ENCODE results near the gene DPCD. TPM values are rescaled to one million over a fixed set of nuclear protein-coding genes. Genes with fewer than 3 reads are reported as not detected.

DPCD gene
- total RNA-seq, 6 experiments from 2014 or later, result 30.6 to 36.1 (median 32.5) TPM

DNA sequence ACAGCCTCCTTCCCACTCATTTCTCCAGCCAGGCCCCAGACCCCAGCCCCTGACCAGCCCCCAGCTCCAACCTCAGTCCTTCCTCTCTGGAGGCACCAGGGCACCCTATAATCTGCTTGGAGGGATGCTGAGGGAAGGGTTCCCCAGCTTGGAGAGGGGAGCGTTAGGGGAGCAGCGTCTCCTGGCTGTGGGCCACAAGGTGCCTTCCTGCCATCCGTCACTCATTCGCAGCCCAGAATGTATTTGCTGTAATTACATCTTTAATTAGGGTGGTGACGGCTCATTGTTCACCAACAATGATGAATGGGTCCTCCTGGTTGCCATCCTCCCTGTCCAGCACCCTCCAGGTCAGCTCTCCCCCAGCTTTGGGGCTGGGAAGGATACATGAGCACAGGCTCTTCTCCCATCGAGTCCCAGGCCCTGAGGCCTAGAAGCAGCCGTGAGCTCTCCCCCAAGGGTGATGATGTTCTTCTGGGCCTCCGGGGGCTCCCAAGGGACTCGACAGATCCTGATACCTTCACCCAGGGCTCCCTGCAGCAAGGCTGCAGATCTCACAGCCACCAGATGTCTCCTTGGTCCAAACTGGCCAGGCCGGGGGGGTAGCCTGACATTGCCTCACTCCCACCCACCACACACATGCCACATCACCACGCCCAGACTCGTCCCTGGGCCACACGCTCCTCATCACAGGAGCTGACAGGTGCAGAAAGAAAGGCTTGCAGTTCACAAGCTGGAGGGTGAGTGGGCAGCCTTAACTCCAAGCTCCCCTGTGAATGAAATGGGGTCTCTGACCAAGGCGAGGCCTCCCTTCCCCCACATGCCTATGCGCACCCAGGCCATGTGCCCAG lies 26.8 kb upstream of the DPCD start:
- peaks cover 33% of the 10 kb centered on the region for H3K27me3 Mint-ChIP-seq (ENCODE audit: insufficient read depth)
- H3K4me1 Mint-ChIP-seq (ENCODE audit: low read depth), result peaks cover 17% of the 10 kb centered on the region
- DNase-seq, result no peak
- H3K36me3 Mint-ChIP-seq (ENCODE audit: low read depth), result no peaks in the 10 kb centered on the region
- TF ChIP-seq, protein P1, sequence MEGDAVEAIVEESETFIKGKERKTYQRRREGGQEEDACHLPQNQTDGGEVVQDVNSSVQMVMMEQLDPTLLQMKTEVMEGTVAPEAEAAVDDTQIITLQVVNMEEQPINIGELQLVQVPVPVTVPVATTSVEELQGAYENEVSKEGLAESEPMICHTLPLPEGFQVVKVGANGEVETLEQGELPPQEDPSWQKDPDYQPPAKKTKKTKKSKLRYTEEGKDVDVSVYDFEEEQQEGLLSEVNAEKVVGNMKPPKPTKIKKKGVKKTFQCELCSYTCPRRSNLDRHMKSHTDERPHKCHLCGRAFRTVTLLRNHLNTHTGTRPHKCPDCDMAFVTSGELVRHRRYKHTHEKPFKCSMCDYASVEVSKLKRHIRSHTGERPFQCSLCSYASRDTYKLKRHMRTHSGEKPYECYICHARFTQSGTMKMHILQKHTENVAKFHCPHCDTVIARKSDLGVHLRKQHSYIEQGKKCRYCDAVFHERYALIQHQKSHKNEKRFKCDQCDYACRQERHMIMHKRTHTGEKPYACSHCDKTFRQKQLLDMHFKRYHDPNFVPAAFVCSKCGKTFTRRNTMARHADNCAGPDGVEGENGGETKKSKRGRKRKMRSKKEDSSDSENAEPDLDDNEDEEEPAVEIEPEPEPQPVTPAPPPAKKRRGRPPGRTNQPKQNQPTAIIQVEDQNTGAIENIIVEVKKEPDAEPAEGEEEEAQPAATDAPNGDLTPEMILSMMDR (IDR thresholded peaks at IDR 0.05), result no peak
- no peak overlapping the region for H3K27ac Mint-ChIP-seq
- H3K4me3 Mint-ChIP-seq, result no peak overlapping the region
- no peaks in the 10 kb centered on the region for H3K9me3 Mint-ChIP-seq

DNA sequence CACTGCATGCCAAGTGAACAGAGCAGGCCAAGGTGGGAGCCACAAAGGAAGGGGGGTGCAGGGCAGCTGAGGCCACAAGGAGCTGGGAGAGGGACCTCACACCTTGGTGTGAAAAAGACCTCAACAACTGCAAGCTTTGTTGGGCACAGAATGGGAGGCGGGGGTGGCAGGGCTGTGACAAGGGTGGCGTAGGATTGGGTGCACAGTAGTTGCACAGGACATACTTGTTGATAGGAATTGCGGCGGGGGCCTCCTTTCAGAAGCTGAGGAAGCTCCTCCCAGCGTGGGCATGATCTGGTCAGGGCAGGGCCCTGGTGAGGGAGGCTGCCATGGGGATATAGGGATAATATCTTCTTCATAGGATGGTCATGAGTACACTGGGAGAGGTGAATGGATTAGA lies 25.9 kb upstream of the DPCD start:
- H3K9me3 Mint-ChIP-seq, result no peaks in the 10 kb centered on the region
- H3K27ac Mint-ChIP-seq, result no peak overlapping the region
- DNase-seq, result no peak
- peaks cover 38% of the 10 kb centered on the region for H3K27me3 Mint-ChIP-seq (ENCODE audit: insufficient read depth)
- no peaks in the 10 kb centered on the region for H3K36me3 Mint-ChIP-seq (ENCODE audit: low read depth)
- H3K4me3 Mint-ChIP-seq, result no peak overlapping the region
- peaks cover 24% of the 10 kb centered on the region for H3K4me1 Mint-ChIP-seq (ENCODE audit: low read depth)
- TF ChIP-seq, protein P1 (IDR thresholded peaks at IDR 0.05), result no peak

DNA sequence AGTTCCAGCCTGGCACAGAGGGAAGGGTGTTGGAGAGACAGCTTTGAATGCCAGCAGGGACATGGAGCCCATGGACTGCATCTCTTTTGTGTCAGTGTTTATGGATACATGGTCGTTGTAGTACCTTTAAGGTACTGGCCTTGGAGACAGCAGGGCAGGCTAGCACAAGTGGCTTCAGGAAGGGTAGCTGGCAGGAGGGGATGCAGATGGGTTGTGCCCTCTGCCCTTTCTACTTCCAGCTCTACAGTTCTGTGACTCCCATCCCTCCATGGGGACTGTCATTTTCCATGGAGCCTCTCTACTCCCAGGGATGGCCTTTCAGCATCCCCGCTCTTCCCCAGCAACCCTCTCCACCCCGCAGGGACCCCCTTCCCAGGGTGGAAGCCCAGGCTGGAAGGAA lies 25.1 kb upstream of the DPCD start:
- DNase-seq, result no peak
- Mint-ChIP-seq H3K9me3 (no peaks in the 10 kb centered on the region), H3K4me1 (ENCODE audit: low read depth) (peaks cover 19% of the 10 kb centered on the region), H3K27ac (no peak overlapping the region), H3K27me3 (ENCODE audit: insufficient read depth) (peaks cover 40% of the 10 kb centered on the region), H3K36me3 (ENCODE audit: low read depth) (no peaks in the 10 kb centered on the region), H3K4me3 (no peak overlapping the region)
- TF ChIP-seq, protein P1 (IDR thresholded peaks at IDR 0.05), result no peak

DNA sequence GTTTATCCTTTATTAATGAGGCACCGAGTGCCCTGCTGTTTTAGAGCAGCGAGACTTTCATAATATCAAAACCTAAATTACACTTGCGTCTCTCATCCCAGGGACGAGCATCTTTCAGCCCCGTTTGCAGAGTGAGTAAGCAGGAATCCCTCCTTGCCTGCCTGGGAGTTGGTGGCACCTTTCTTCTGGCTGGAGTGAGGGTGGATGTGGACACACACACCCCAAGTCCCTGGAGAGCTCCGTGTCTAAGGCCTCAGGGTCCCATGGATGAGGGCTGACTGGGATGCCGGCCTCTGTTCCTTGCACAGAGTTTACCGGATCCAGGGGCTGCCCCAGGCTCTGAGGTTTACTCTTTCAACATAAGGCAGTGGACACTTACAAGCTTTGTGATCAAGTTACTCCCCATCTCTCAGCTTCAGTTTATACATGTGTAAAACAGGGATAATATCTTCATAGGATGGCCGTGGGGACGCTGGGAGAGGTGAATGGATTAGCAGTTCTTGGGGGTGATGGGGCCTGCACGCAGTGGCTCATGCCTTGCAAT lies 24.6 kb upstream of the DPCD start:
- Mint-ChIP-seq H3K9me3 (no peaks in the 10 kb centered on the region), H3K36me3 (ENCODE audit: low read depth) (no peaks in the 10 kb centered on the region), H3K4me1 (ENCODE audit: low read depth) (peaks cover 13% of the 10 kb centered on the region), H3K4me3 (no peak overlapping the region), H3K27me3 (ENCODE audit: insufficient read depth) (peaks cover 45% of the 10 kb centered on the region), H3K27ac (no peak overlapping the region)
- DNase-seq, result no peak
- TF ChIP-seq, protein P1 (IDR thresholded peaks at IDR 0.05), result no peak

DNA sequence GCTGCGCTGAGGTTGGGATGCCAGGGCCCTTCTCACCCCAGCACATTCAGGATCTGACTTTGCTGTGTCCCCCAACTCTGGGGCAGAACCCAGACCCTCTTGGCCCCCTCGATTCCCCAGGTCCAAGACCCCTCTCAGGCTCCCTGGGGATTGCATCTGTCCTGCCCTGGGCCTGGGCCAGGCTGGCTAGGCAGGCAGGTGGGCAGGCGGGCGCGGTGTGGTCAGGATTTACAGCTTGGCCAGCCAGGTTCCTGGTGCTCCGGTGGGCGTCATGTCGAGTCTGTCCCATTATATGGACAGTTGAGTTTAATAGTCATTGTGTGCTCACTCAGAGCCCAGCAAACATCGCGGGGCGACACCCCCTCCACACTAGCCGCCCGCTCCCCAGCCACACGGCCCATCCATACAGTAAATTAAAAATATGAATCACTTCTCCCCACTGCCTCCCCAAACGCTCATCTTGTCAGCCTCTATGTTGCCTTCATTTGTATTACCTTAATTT lies 23.6 kb upstream of the DPCD start:
- no peak for DNase-seq
- Mint-ChIP-seq H3K27me3 (ENCODE audit: insufficient read depth) (peaks cover 47% of the 10 kb centered on the region), H3K27ac (no peak overlapping the region), H3K36me3 (ENCODE audit: low read depth) (no peaks in the 10 kb centered on the region), H3K4me1 (ENCODE audit: low read depth) (peaks cover 10% of the 10 kb centered on the region; the same call in 1 of the 2 replicates), H3K4me3 (no peak overlapping the region), H3K9me3 (no peaks in the 10 kb centered on the region)
- TF ChIP-seq, protein P1 (IDR thresholded peaks at IDR 0.05), result no peak

Measured in HFFc6 (cell line).